RWPE2 (cell line): ENCODE measurements around the gene PPP1R3D.
A peak's percentile ranks its signal among the peaks of the same experiment; 100 is the strongest.

Experiments used
- ATAC-seq: fragments of 200-7000 bp; cut with Tn5 transposase; 3 replicates; pipeline ENCODE4 v1.9.1; 2021; ENCODE audit warnings: low read depth
- DNase-seq: peaks from one replicate; pipeline ENCODE4 v3.0.0-alpha.2; 2020; ENCODE audit warnings: low spot score
- H3K27ac ChIP-seq: fragments of 450-650 bp; 2 replicates; pipeline ENCODE4 v1.5.1; 2017; ENCODE audit warnings: mild to moderate bottlenecking; ENCODE audit not compliant: poor library complexity, severe bottlenecking
- H3K27me3 ChIP-seq: fragments of 250-450 bp; sonication (Bioruptor Pico); 2 replicates; pipeline ENCODE4 v1.5.1; 2021; ENCODE audit warnings: mild to moderate bottlenecking, moderate library complexity; ENCODE audit not compliant: insufficient read depth, poor library complexity, severe bottlenecking
- H3K36me3 ChIP-seq: fragments of 250-450 bp; sonication (Bioruptor Pico); 2 replicates; pipeline ENCODE4 v1.5.1; 2020; ENCODE audit warnings: low read depth, mild to moderate bottlenecking, moderate library complexity
- H3K4me1 ChIP-seq: fragments of 250-450 bp; sonication (Bioruptor Pico); 2 replicates; pipeline ENCODE4 v1.5.1; 2021; ENCODE audit warnings: mild to moderate bottlenecking, moderate library complexity; ENCODE audit not compliant: insufficient read depth, poor library complexity, severe bottlenecking
- H3K4me3 ChIP-seq: fragments of 250-450 bp; sonication (Bioruptor Pico); 2 replicates; pipeline ENCODE4 v1.5.1; 2021; ENCODE audit warnings: mild to moderate bottlenecking, moderate library complexity; ENCODE audit not compliant: severe bottlenecking
- H3K9me3 ChIP-seq: fragments of 250-450 bp; sonication (Bioruptor Pico); 2 replicates; pipeline ENCODE4 v1.5.1; 2021; ENCODE audit warnings: mild to moderate bottlenecking, moderate library complexity; ENCODE audit not compliant: severe bottlenecking
- TF ChIP-seq, protein P1 (sequence below): fragments of 450-650 bp; IDR thresholded peaks from one replicate; pipeline ENCODE4 v1.5.1; 2017; ENCODE audit warnings: mild to moderate bottlenecking, moderate library complexity; ENCODE audit not compliant: poor library complexity, severe bottlenecking

The PPP1R3D gene

DNA sequence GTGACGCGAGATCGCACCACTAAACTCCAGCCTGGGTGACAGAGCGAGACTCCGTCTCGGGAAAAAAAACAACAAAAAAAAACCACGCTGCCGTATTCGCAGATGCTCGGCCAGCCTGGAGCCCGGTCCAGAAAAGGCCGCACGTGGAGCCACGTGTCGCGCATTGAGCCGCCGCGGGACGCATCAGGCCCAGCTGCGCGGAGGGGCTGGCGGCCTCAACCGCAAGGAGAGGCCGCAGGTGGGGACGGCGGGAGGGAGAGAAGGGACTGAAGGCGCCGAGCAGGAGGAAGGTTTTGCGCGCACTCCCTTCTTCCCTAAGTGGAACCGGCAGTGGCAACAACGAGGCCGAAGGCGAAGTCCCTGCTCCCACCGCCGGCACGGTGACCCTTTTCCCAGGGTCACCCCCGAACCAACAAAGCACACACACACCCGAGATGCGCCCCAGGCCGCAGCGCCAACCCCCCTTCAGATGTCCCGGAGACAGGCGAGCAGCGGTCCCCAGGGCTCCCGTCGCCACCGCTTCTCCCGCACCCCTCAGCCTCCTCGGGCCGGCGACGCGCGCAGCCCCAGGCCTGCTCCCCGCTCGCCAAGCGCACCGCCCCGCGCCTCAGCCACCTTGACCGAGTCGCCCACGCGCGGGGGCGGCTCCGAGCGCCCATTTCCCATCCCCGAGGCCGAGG is 7.3 kb downstream of the PPP1R3D start:
- Histone ChIP-seq H3K4me3 (peak overlapping the region; percentile 59), H3K4me1 (peaks cover 16% of the 10 kb centered on the region), H3K9me3 (no peaks in the 10 kb centered on the region), H3K27me3 (no peaks in the 10 kb centered on the region), H3K36me3 (no peaks in the 10 kb centered on the region; the same call in 1 of the 2 replicates), H3K27ac (no peak overlapping the region)
- DNase-seq (peak; percentile 86), ATAC-seq (no peak)
- TF ChIP-seq, protein P1, sequence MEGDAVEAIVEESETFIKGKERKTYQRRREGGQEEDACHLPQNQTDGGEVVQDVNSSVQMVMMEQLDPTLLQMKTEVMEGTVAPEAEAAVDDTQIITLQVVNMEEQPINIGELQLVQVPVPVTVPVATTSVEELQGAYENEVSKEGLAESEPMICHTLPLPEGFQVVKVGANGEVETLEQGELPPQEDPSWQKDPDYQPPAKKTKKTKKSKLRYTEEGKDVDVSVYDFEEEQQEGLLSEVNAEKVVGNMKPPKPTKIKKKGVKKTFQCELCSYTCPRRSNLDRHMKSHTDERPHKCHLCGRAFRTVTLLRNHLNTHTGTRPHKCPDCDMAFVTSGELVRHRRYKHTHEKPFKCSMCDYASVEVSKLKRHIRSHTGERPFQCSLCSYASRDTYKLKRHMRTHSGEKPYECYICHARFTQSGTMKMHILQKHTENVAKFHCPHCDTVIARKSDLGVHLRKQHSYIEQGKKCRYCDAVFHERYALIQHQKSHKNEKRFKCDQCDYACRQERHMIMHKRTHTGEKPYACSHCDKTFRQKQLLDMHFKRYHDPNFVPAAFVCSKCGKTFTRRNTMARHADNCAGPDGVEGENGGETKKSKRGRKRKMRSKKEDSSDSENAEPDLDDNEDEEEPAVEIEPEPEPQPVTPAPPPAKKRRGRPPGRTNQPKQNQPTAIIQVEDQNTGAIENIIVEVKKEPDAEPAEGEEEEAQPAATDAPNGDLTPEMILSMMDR = no peak

DNA sequence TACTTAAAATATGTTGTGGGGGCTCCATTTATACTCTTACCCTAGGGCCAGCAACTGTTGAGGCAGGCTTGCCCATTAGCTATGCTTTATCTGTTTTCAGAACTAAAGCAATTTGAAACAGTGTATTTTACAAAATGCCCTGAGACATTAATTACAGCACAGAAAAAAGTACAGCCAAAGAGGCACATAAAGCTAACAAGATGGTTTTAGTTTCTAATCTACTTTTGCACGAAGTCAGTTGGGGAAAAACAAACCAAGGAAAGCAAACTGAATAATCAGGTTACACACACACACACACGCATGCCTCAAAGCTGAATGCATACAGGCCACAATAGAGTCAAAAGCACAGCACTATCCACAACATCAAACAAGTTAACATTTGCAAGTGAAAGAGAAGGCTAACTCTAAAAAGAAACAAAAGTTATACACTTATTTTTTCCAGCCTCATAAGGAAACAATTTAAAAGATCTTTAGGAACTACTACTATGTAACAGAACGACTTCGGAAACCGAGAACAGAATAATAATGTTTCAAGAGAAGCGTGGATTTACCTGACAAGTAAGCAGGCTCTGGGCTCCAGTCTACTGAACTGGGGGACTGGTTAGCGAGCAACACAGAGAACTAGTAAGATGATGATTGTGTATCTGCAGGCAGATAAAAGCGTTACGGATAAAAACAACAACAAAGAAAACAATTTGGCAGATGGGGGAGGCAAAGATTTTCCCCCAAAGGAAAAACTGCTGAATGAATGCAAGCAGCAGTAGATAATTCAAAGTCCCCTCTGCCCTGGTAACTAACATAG is 8.4 kb downstream of the PPP1R3D start:
- H3K9me3 ChIP-seq = no peaks in the 10 kb centered on the region
- no peak overlapping the region for H3K4me3 ChIP-seq
- DNase-seq = no peak
- peaks cover 10% of the 10 kb centered on the region for H3K4me1 ChIP-seq
- no peak overlapping the region for H3K27ac ChIP-seq
- ATAC-seq = no peak
- TF ChIP-seq, protein P1 = no peak
- no peaks in the 10 kb centered on the region for H3K27me3 ChIP-seq
- H3K36me3 ChIP-seq = no peaks in the 10 kb centered on the region

DNA sequence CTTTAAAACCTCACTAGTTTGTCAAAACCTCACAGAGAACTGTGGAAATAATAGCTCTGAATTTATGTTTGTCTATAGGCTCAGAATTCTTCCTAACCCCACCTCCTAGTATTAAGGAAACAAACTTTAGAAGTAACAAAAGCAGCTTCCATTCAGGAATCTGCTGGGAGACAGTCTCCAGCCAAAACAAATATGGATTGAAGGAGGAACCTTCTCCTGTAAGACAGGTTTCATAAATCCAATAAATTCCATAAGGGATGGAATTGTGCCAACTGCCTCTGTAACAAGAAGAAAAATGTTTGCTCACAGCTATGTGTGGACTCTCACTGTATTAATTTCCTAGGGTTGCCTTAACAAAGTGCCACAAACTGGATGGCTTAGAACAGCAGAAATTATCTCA is 14.2 kb downstream of the PPP1R3D start:
- H3K4me3 ChIP-seq = no peak overlapping the region
- ATAC-seq (peak; percentile 93), DNase-seq (no peak)
- H3K27ac ChIP-seq = peak overlapping the region; percentile 16
- TF ChIP-seq, protein P1 = no peak
- no peaks in the 10 kb centered on the region; the same call in none of the 2 replicates for H3K36me3 ChIP-seq
- no peaks in the 10 kb centered on the region for H3K9me3 ChIP-seq
- peaks cover 13% of the 10 kb centered on the region for H3K4me1 ChIP-seq
- H3K27me3 ChIP-seq = no peaks in the 10 kb centered on the region

DNA sequence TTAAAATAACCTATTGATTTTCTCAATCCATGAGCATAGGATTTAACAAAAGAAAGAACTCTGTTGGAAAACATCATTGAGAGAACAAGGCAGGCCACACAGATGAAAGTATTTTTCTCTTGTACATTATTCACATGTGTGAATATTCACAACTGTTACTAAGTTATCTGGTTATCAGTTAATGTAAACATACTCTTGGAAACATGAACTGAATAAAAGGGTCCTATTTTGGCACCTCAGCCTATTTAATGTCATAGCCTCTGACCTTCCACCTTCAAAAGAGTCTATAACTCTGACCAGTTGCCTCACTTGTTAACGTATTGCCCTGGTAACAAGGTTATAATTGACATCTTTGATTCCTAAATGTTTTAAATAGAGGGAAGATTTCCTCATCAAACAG is 14.7 kb downstream of the PPP1R3D start:
- TF ChIP-seq, protein P1 = no peak
- Histone ChIP-seq H3K36me3 (peaks cover 2% of the 10 kb centered on the region), H3K27me3 (no peaks in the 10 kb centered on the region), H3K4me1 (peaks cover 13% of the 10 kb centered on the region), H3K4me3 (no peak overlapping the region), H3K27ac (peak overlapping the region; percentile 16), H3K9me3 (no peaks in the 10 kb centered on the region)
- DNase-seq = no peak
- no peak for ATAC-seq
